GM12891 (cell line): Measurements from ENCODE around the gene TMA7B.

Experiments
- POLR2A ChIP-seq: IDR thresholded peaks from 2 replicates; pipeline ENCODE4 v1.6.1; 2011; ENCODE audit warnings: low read depth, low read length, control low read depth
- TAF1 ChIP-seq: IDR thresholded peaks from 2 replicates; pipeline ENCODE4 v1.6.1; 2011; ENCODE audit warnings: low read depth, low read length, control low read depth

DNA sequence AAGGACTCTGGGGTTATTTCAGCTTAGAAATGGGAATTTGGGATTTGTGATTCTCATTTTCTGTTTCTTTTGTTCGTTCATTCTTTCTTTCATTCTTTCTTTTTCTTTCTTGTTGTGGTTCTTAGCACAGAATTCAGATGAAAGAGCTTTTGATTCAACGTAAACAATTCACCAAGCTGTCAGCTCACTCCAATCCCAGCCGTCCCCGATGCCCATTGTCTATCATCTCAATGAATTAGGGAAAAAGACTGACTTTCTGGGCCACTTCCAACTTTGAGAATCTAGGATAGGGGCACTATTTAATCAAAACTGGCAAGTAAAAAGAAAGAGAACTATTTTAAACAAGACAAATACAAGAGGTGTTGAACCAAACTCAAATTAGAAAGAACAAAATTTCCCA lies 25.1 kb upstream of the TMA7B start:
- no peak for TF ChIP-seq POLR2A
- no peak for TF ChIP-seq TAF1
